Ishikawa (cell line): ENCODE results near the gene CEMIP2.

Experiments used
- CEBPB ChIP-seq: IDR thresholded peaks from 2 replicates; pipeline ENCODE4 v1.6.1; 2012
- CREB1 ChIP-seq: IDR thresholded peaks from 2 replicates; pipeline ENCODE4 v1.6.1; 2012; ENCODE audit warnings: low read depth
- EGR1 ChIP-seq: IDR thresholded peaks from 2 replicates; pipeline ENCODE4 v1.6.1; 2012
- EP300 ChIP-seq: IDR thresholded peaks from 2 replicates; pipeline ENCODE4 v1.6.1; 2012; ENCODE audit warnings: borderline replicate concordance
- FOXM1 ChIP-seq: IDR thresholded peaks from 2 replicates; pipeline ENCODE4 v1.6.1; 2012; ENCODE audit warnings: low read depth, borderline replicate concordance
- MAX ChIP-seq: IDR thresholded peaks from 2 replicates; pipeline ENCODE4 v1.6.1; 2012
- NFIC ChIP-seq: IDR thresholded peaks from 2 replicates; pipeline ENCODE4 v1.6.1; 2012
- RAD21 ChIP-seq: IDR thresholded peaks from 2 replicates; pipeline ENCODE4 v1.6.1; 2012; ENCODE audit warnings: low read depth
- TAF1 ChIP-seq: IDR thresholded peaks from 2 replicates; pipeline ENCODE4 v1.6.1; 2012; ENCODE audit warnings: low read depth, mild to moderate bottlenecking
- TCF12 ChIP-seq: IDR thresholded peaks from 2 replicates; pipeline ENCODE4 v1.6.1; 2012; ENCODE audit warnings: low read depth
- TEAD4 ChIP-seq: IDR thresholded peaks from 2 replicates; pipeline ENCODE4 v1.6.1; 2012
- YY1 ChIP-seq: IDR thresholded peaks from 2 replicates; pipeline ENCODE4 v1.6.1; 2012; ENCODE audit warnings: low read depth
- ZBTB7A ChIP-seq: IDR thresholded peaks from 2 replicates; pipeline ENCODE4 v1.6.1; 2012; ENCODE audit warnings: low read depth
- TF ChIP-seq, protein P1 (sequence below): IDR thresholded peaks from 2 replicates; pipeline ENCODE4 v1.6.1; 2012
- TF ChIP-seq, protein P2 (sequence below): IDR thresholded peaks from 2 replicates; pipeline ENCODE4 v1.6.1; 2012; ENCODE audit warnings: low read depth, mild to moderate bottlenecking

CEMIP2 gene

DNA sequence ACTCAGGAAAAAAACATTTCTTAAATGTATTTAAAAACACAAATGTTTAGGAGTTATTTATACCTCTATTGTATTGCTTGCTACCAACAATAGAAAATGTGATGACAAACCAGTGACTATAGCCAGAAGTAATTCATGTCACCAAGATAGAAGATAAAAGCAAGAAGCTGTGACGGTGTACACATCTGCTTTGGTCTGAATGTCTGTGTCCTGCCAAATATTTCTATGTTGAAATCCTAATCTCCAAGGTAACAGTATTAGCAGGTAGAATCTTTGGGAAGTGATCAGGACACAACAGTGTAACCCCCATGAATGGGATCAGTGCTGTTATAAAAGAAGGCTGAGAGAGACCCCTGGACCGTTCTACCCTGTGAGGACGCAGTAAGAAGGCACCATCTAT lies 74.7 kb downstream of the CEMIP2 start:
- TF ChIP-seq CREB1 (no peak), CEBPB (no peak), TEAD4 (no peak), YY1 (no peak), ZBTB7A (no peak), FOXM1 (no peak)
- TF ChIP-seq, protein P1, sequence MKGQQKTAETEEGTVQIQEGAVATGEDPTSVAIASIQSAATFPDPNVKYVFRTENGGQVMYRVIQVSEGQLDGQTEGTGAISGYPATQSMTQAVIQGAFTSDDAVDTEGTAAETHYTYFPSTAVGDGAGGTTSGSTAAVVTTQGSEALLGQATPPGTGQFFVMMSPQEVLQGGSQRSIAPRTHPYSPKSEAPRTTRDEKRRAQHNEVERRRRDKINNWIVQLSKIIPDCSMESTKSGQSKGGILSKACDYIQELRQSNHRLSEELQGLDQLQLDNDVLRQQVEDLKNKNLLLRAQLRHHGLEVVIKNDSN = no peak

DNA sequence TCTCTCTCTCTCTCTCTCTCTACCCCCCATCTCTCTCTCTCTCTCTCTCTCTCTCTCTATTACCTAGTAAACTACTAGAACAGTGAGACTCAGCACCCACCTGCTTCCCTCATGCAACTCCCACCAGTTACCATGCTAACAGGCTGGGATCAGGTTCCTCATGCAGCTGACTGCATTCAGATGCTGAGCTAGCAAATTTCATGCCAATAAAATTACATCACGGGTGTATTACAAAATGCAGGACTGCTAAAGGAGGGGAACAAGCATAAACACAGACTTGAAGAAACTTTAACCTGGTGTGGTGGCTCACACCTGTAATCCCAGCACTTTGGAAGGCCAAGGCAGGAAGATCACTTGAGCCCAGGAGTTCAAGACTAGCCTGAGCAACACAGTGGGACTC lies 76.0 kb downstream of the CEMIP2 start:
- TF ChIP-seq ZBTB7A = no peak
- TF ChIP-seq, protein P1 = no peak
- TF ChIP-seq TAF1 = no peak
- TF ChIP-seq MAX = no peak
- TF ChIP-seq EGR1 = no peak
- TF ChIP-seq FOXM1 = no peak
- TF ChIP-seq, protein P2, sequence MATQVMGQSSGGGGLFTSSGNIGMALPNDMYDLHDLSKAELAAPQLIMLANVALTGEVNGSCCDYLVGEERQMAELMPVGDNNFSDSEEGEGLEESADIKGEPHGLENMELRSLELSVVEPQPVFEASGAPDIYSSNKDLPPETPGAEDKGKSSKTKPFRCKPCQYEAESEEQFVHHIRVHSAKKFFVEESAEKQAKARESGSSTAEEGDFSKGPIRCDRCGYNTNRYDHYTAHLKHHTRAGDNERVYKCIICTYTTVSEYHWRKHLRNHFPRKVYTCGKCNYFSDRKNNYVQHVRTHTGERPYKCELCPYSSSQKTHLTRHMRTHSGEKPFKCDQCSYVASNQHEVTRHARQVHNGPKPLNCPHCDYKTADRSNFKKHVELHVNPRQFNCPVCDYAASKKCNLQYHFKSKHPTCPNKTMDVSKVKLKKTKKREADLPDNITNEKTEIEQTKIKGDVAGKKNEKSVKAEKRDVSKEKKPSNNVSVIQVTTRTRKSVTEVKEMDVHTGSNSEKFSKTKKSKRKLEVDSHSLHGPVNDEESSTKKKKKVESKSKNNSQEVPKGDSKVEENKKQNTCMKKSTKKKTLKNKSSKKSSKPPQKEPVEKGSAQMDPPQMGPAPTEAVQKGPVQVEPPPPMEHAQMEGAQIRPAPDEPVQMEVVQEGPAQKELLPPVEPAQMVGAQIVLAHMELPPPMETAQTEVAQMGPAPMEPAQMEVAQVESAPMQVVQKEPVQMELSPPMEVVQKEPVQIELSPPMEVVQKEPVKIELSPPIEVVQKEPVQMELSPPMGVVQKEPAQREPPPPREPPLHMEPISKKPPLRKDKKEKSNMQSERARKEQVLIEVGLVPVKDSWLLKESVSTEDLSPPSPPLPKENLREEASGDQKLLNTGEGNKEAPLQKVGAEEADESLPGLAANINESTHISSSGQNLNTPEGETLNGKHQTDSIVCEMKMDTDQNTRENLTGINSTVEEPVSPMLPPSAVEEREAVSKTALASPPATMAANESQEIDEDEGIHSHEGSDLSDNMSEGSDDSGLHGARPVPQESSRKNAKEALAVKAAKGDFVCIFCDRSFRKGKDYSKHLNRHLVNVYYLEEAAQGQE = no peak
- TF ChIP-seq NFIC = no peak
- no peak for TF ChIP-seq TCF12
- TF ChIP-seq YY1 = no peak
- TF ChIP-seq EP300 = no peak
- TF ChIP-seq CREB1 = no peak
- no peak for TF ChIP-seq TEAD4

GRCh38 chr9:71690689-71691435 lies 77.5 kb downstream of the CEMIP2 start:
- no peak for TF ChIP-seq TEAD4

DNA sequence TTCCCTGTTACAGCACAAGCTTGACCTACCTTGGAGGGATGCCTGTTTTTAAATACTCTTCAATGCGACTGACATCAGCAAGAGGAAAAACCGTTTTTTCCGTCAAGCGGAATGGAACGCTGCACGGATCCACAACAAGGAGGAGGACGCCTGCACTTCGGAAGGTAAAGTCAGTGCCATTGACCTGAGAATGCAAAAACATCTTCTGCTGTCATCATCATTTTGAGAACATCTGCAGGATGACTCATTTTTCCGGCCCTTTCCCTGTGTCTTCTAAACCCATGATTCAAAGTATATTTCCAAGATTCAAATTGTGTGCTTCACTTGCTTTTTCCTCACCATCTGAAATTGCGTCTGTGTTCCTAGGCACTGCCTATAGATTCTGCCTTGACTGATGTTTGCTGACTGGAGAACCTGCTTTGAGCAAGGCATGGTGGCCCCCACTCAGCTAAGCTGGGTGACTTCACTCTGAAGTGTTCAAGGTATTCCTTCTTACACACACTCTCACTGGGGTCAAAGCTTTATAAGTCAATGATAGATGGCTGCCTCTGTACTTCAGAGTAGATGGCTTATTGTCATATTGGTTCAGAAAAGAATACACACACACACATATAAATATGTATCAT lies 78.1 kb downstream of the CEMIP2 start:
- TF ChIP-seq NFIC (no peak), CREB1 (no peak), FOXM1 (no peak), EGR1 (no peak), RAD21 (no peak), MAX (no peak), TCF12 (no peak)
- TF ChIP-seq, protein P2 = no peak
- TF ChIP-seq, protein P1 = no peak

DNA sequence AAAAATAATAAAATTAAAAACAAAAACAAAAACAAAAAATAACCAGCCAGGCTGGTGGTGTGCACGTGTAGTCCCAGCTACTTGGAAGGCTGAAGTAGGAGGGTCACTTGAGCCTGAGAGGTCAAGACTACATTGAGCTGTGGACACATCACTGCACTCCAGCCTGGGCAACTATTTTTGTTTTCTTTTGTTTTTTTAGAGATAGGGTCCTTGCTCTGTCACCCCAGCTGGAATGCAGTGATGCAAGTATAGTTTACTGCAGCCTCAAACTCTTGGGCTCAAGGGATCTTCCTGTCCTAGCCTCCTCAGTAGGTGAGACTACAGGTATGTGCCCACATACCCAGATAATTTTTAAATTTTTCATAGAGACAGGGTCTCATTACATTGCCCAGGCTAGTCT lies 80.6 kb downstream of the CEMIP2 start:
- TF ChIP-seq, protein P2 = no peak
- TF ChIP-seq TCF12 (no peak), CEBPB (no peak), NFIC (no peak), YY1 (no peak), TEAD4 (no peak), EP300 (no peak), RAD21 (no peak), CREB1 (no peak), MAX (no peak), ZBTB7A (no peak), TAF1 (no peak), FOXM1 (no peak), EGR1 (no peak)
- TF ChIP-seq, protein P1 = no peak
